Left ventricle myocardium inferior (tissue), 1 donor: ENCODE measurements around the gene STYK1. TPM values are rescaled to one million over a fixed set of nuclear protein-coding genes. Genes with fewer than 3 reads are reported as not detected.
"Not testable (repeated sequence)": the region's sequence is repeated elsewhere in the genome, so short reads cannot be mapped to it uniquely, and the experiment has no call there.

ENCODE experiments used
- DNase-seq: peaks from one replicate; pipeline ENCODE4 v3.0.0-alpha.2; 2020
- H3K27ac ChIP-seq: fragments of 200-600 bp; replicated peaks from 2 replicates; pipeline ENCODE4 v1.8.0; 2021
- H3K27me3 ChIP-seq: fragments of 200-600 bp; 2 replicates; pipeline ENCODE4 v1.8.0; 2021; ENCODE audit warnings: low read depth
- H3K36me3 ChIP-seq: fragments of 200-600 bp; 2 replicates; pipeline ENCODE4 v1.8.0; 2021
- H3K4me1 ChIP-seq: fragments of 200-600 bp; 2 replicates; pipeline ENCODE4 v1.8.0; 2021
- H3K4me3 ChIP-seq: fragments of 200-600 bp; 2 replicates; pipeline ENCODE4 v1.8.0; 2021; ENCODE audit warnings: mild to moderate bottlenecking, moderate library complexity
- H3K9me3 ChIP-seq: fragments of 200-600 bp; replicated peaks from 2 replicates; pipeline ENCODE4 v1.8.0; 2021
- intact Hi-C: fragments of 100-400 bp; cut with micrococcal nuclease; formaldehyde crosslinking; loops from one replicate; pipeline ENCODE4 v1.11.0; 2022
- total RNA-seq: library from RNA; stranded (reverse); fragmentation: NEBNext Ultra II Directional; extraction: Animal tissue kit (Norgen Biotek cat#: 25700); gene quantifications from one replicate; pipeline ENCODE4 v1.2.1, GENCODE V29; 2021
- TF ChIP-seq, protein P1 (sequence below): fragments of 200-600 bp; IDR thresholded peaks from 2 replicates; pipeline ENCODE4 v1.8.0; 2021; ENCODE audit warnings: antibody characterized with exemption, mild to moderate bottlenecking, borderline replicate concordance
- donor health status: DM: no; HTN: yes; CAD: no; lungs with severe emphysema.

The STYK1 gene
- total RNA-seq, 1 donor from 2014 or later, result not detected

DNA sequence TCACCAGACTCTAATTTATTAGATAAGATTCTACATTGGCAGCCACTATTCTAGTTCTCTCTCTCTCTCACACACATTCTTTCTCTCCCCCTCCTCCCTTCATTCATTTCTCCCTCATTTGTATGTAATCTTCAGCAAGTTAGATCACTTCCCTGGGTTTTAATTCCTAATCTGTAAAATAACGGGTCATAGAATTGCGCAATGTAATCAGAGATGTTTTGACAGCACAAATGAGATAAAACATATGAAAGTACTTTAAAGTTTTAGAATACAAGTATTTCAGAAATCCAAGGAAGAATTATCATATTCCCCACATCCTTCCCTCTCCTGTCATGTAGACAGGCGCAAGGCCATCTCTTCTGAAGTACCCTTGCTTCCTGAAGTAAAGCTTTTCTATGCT, 21.7 kb downstream of the STYK1 start:
- H3K4me1 ChIP-seq, result no peaks in the 10 kb centered on the region
- H3K27ac ChIP-seq, result no peak overlapping the region
- peaks cover 13% of the 10 kb centered on the region for H3K9me3 ChIP-seq
- TF ChIP-seq, protein P1, sequence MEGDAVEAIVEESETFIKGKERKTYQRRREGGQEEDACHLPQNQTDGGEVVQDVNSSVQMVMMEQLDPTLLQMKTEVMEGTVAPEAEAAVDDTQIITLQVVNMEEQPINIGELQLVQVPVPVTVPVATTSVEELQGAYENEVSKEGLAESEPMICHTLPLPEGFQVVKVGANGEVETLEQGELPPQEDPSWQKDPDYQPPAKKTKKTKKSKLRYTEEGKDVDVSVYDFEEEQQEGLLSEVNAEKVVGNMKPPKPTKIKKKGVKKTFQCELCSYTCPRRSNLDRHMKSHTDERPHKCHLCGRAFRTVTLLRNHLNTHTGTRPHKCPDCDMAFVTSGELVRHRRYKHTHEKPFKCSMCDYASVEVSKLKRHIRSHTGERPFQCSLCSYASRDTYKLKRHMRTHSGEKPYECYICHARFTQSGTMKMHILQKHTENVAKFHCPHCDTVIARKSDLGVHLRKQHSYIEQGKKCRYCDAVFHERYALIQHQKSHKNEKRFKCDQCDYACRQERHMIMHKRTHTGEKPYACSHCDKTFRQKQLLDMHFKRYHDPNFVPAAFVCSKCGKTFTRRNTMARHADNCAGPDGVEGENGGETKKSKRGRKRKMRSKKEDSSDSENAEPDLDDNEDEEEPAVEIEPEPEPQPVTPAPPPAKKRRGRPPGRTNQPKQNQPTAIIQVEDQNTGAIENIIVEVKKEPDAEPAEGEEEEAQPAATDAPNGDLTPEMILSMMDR, result no peak
- intact Hi-C loops, result no loop called here
- no peak overlapping the region for H3K4me3 ChIP-seq
- DNase-seq, result no peak
- H3K36me3 ChIP-seq, result no peaks in the 10 kb centered on the region
- H3K27me3 ChIP-seq, result no peaks in the 10 kb centered on the region

- intact Hi-C loops, H3K4me1 ChIP-seq, H3K27me3 ChIP-seq, H3K4me3 ChIP-seq, H3K27ac ChIP-seq, H3K36me3 ChIP-seq, DNase-seq: not testable (repeated sequence)
- H3K9me3 ChIP-seq, result peaks cover 29% of the 10 kb centered on the region
Observed at GRCh38 chr12:10646576-10646975, 27.3 kb downstream of the STYK1 start.

GRCh38 chr12:10645910-10646309, 27.9 kb downstream of the STYK1 start:
- TF ChIP-seq, protein P1, result no peak
- H3K36me3 ChIP-seq, result no peaks in the 10 kb centered on the region
- no peak for DNase-seq
- H3K27ac ChIP-seq, result no peak overlapping the region
- no peaks in the 10 kb centered on the region for H3K4me1 ChIP-seq
- H3K9me3 ChIP-seq, result peaks cover 29% of the 10 kb centered on the region
- H3K27me3 ChIP-seq, result no peaks in the 10 kb centered on the region
- H3K4me3 ChIP-seq, result no peak overlapping the region
- intact Hi-C loops, result no loop called here

DNA sequence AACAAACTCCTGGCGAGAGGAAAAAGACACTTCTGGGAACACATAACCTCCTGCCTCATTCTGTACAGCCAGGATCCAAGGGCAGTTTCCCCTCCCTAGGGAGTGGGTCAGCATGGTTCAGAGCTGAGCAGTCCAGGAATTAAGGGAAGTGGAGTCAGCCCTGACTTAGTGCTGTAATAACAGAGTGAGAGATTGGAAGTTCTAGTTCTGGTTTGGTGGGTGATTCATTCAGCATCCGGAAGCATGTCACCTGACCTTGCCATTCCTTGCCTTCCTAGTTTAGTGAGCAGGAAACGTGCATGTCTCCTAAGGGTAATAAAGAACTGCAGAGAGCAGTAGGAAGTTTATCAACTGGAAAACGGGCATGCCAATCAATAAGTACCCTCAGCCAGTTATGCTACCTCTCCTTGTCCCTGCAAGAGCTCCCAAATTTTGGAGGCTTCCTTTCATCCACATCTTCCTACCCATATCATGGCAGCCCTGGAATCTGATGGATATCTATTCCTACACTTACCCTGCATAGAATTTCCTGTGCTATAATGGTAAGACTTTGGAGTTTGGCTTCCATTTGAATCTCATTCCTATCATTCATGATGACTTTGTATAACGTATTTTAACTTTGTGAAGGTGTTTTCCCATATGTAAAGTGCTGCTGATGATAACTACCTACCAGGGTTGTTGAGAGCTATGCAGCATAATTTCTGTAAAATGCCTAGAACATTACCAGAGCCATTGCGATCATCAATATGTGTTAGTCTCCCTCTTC, 31.9 kb downstream of the STYK1 start:
- no peak for DNase-seq
- H3K9me3 ChIP-seq, result peaks cover 22% of the 10 kb centered on the region
- H3K4me1 ChIP-seq, result no peaks in the 10 kb centered on the region
- intact Hi-C loops, result no loop called here
- TF ChIP-seq, protein P1, result no peak
- no peaks in the 10 kb centered on the region for H3K36me3 ChIP-seq
- no peaks in the 10 kb centered on the region for H3K27me3 ChIP-seq
- no peak overlapping the region for H3K27ac ChIP-seq
- H3K4me3 ChIP-seq, result no peak overlapping the region

DNA sequence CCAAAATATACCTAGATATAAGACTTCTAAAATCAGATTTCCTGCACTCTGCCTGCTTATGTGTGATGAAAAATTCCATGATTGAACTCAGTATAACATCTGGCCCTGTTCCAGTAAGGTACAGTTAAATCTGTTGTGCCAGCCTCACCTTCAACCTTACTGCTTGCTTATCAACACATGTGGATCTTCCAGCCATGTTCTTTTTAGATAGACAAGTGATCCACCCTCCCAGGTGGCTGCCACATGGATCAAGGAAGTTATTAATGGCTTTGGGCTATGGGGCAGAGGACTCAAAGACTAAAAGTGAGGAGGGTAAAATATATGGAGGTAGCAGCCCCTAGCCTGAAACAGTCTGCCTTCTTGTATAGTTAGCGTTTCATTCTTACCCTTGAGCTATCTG, 35.1 kb downstream of the STYK1 start:
- intact Hi-C loops, result no loop called here
- DNase-seq, result no peak
- Histone ChIP-seq H3K27ac (no peak overlapping the region), H3K4me3 (no peak overlapping the region), H3K27me3 (no peaks in the 10 kb centered on the region), H3K9me3 (no peaks in the 10 kb centered on the region), H3K36me3 (no peaks in the 10 kb centered on the region), H3K4me1 (no peaks in the 10 kb centered on the region)
- TF ChIP-seq, protein P1, result no peak

DNA sequence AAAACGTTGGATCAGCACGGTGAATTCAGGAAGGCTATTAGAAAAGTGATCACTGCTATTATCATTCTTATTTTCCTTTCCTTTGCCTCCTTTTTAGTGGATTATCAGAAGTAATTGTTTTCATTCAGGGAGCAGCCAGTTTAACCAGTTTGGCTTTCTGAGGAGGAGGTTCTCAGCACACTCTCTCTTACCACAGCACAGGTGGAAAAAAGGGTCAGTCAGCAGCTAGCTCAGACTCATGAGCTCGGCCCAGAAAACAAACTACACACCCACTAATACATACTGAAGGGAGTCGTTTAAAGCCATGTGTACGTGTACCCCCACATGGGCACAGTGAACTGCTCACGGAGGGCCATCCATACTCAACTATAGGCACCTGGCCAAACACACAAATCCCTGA, 37.2 kb downstream of the STYK1 start:
- no peaks in the 10 kb centered on the region for H3K36me3 ChIP-seq
- H3K4me1 ChIP-seq, result no peaks in the 10 kb centered on the region
- DNase-seq, result no peak
- intact Hi-C loops, result no loop called here
- no peak overlapping the region for H3K27ac ChIP-seq
- TF ChIP-seq, protein P1, result no peak
- H3K4me3 ChIP-seq, result no peak overlapping the region
- H3K9me3 ChIP-seq, result no peaks in the 10 kb centered on the region
- H3K27me3 ChIP-seq, result no peaks in the 10 kb centered on the region
